GM10248 (cell line): Measurements from ENCODE around the gene NRN1L.

Experiments used
- CTCF ChIA-PET: fragments of 300-600 bp; sonication (Branson Sonifier 250); formaldehyde crosslinking; extraction: SDS; loops from one replicate; lab custom pipeline; 2021; ENCODE audit warnings: antibody characterized with exemption; lab: Yijun Ruan, JAX
- POLR2A ChIA-PET: fragments of 350-650 bp; sonication (Branson Sonifier 250); formaldehyde crosslinking; extraction: SDS; loops from one replicate; lab custom pipeline; 2020; ENCODE audit warnings: antibody characterized with exemption; lab: Yijun Ruan, JAX
- DNase-seq: peaks from one replicate; pipeline ENCODE4 v3.0.0; 2012; ENCODE audit errors: extremely low spot score
- CTCF ChIP-seq: IDR thresholded peaks from 2 replicates; pipeline ENCODE4 v1.5.1; 2012; ENCODE audit warnings: mild to moderate bottlenecking, low read depth; ENCODE audit errors: extremely low read depth, missing control alignments, control extremely low read depth

The NRN1L gene

DNA sequence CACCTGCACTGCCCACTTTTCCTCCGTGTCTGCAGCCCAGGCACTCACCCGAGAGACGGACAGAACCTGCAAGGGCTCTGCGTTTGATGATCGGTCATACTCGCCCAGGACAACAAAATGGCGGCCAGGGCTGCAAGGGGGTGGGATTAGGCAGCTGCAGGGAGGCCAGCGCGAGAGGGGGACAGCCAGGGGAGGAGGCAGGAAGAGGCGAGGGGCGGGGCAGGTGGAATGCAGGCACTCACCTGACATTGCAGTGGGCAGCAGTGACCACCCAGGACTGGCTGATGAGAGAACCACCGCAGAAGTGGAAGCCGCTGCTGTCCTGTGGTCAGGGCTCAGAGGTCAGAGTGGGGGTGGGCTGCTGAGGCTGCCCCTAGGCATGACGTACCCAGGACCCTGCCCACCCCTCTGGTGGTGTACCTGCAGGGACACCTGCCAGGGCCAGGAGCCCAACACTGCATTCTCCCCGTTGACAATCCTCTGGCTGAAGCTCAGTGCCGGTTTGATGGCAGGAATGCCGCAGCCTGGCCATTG lies 46.1 kb downstream of the NRN1L start:
- POLR2A ChIA-PET = interaction anchor here (0.6 kb wide), 1 partner anchor 54 kb away, joined by 6 read pairs; no protein-coding TSS in a partner anchor
- CTCF ChIA-PET = interaction anchor here (1.1 to 7.0 kb wide), 6 partner anchors 34 to 298 kb away, joined by 3 to 54 read pairs (median 16); partner anchors contain the start of gene NRN1L
- TF ChIP-seq CTCF = no peak
- DNase-seq = no peak

DNA sequence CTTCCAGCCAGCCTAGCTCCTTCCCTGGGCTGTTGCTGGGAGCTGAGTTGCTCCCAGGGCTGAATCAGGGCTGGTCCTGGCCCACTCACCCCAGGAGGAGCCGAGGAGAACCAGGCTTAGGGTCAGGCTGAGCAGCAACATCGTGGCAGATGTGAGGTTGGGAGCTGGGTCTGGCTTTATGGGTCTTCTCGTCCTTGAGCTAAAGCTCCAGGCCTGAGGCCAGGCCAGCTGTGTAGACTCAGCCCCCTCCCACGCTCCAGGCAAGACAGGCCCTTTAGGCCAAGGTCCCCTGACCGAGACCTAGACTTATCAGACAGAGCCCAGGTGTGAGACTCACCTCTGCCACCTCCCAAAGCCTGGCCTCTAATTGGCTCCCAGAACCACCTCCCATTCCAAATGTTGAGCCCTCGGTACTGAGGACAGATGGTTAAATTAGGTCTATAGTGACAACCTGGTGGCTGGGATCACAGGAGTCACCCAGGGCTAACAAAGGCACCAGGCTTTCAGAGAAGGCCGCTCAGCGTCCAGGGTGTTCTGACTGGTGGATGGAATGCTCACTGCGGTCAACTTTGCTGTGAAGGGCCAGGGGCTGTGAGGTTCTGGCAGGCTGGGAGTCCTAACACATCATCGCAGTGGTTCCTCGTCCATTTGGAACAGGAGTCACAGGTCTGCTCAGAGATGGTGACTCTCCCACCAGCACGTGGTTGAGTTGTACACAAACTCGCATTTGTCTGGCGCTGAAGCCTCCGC lies 47.2 kb downstream of the NRN1L start, which contains the start of gene CTRL:
Gene CTRL (minus strand): TSS at position 151 of the 750 bp plus-strand sequence. CDS start 10 bp downstream, at position 141.
- TF ChIP-seq CTCF = no peak
- ChIA-PET POLR2A (interaction anchor here (0.6 kb wide), 1 partner anchor 417 kb away, joined by 3 read pairs; no protein-coding TSS in a partner anchor), CTCF (interaction anchor here (0.7 to 7.0 kb wide), 6 partner anchors 10 to 260 kb away, joined by 3 to 38 read pairs (median 3); no protein-coding TSS in a partner anchor)
- DNase-seq = no peak

GRCh38 chr16:67932462-67932840 lies 47.8 kb downstream of the NRN1L start:
- no peak for TF ChIP-seq CTCF
- DNase-seq = no peak
- ChIA-PET POLR2A (no interaction called here), CTCF (interaction anchor here (0.9 to 7.0 kb wide), 6 partner anchors 18 to 260 kb away, joined by 3 to 38 read pairs (median 4); no protein-coding TSS in a partner anchor)

DNA sequence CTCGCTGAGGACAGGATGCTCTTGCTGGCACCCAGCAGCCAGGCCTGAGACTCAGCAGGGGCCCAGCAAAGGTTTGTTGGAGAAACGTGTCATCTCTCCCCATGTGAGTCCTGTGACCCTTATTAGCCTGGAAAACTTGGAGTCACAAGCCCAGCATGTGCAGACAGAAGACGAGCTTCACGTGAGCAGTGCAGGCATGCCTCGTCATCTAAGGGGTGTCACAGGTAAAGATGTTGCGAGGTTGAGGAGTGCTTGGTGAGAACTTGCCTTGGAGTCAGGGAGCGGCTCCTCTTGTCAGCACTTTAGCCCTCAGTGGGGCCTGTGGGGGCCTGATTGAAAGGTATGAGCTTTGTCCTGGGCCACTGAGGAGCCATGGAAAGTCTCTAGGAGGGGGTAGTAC lies 49.1 kb downstream of the NRN1L start:
- no peak for TF ChIP-seq CTCF

DNA sequence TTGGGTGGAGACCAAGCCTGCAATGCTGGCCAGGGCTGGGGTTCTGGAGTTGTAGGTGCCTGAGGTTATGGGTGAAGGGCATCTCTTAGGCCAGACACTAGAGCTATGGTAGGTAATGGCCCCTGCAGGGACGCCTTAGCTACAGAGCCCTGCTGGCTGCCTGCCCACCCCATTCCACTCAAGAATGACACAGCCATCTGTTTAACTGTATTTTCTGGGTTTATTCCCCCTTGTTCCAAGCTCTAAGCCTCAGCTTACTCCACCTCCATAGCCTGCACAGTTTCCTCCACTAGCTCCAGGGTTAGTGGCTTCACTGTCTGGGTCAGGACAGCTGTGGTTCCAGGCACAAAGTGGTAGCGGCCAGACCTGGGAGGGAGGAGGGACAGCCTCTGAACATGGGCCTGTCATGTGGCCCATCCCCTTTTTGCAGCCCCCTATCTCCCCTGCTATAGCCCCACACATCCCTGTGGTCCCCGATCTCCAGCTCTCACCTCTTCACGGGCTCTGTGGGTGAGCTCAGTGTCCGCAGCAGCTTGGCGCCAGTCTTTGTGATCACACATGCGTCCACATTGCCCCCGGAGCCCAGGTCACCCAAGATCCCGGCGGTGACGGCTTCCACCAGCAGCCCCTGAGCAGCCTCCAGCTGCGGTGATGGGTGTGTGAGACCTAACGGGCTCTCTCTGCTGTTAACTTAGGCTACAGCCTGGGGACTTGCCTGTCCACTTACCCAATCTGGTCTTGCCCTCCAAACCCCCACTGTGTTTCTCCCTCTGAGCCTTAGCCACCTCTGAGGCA lies 49.8 kb downstream of the NRN1L start:
- no peak for TF ChIP-seq CTCF
- DNase-seq = no peak
- CTCF ChIA-PET = interaction anchor here (1.1 to 7.0 kb wide), 13 partner anchors 10 to 413 kb away, joined by 3 to 38 read pairs (median 3); no protein-coding TSS in a partner anchor
- POLR2A ChIA-PET = interaction anchor here (0.6 kb wide), 1 partner anchor 128 kb away, joined by 3 read pairs; the partner anchor contains the start of gene RANBP10

More for the DNA sequence above, 49.1 kb downstream of the NRN1L start:
- DNase-seq = no peak
- CTCF ChIA-PET = interaction anchor here (1.2 to 7.0 kb wide), 8 partner anchors 9 to 413 kb away, joined by 3 to 38 read pairs (median 5); no protein-coding TSS in a partner anchor
- POLR2A ChIA-PET = interaction anchor here (0.6 kb wide), 1 partner anchor 128 kb away, joined by 3 read pairs; the partner anchor contains the start of gene RANBP10

GRCh38 chr16:67935101-67935401 lies 50.4 kb downstream of the NRN1L start:
- ChIA-PET CTCF (interaction anchor here (0.9 to 7.0 kb wide), 15 partner anchors 11 to 420 kb away, joined by 3 to 38 read pairs (median 3); no protein-coding TSS in a partner anchor), POLR2A (no interaction called here)
- no peak for TF ChIP-seq CTCF
- no peak for DNase-seq
